Osteoblast (primary cell): ENCODE results near the gene AFF3. TPM values are rescaled to one million over a fixed set of nuclear protein-coding genes. Genes with fewer than 3 reads are reported as not detected.

Experiments used
- DNase-seq: peaks from one replicate; pipeline ENCODE4 v3.0.0; 2011; ENCODE audit warnings: low spot score, mixed read lengths; ENCODE audit not compliant: insufficient read length; ENCODE audit errors: missing footprints
- H2AFZ ChIP-seq: 2 replicates; pipeline ENCODE4 v1.6.0; 2011; ENCODE audit warnings: mild to moderate bottlenecking, low read length
- H3K27ac ChIP-seq: 2 replicates; pipeline ENCODE4 v1.5.1; 2011; ENCODE audit warnings: mild to moderate bottlenecking, low read depth, low read length, moderate library complexity
- H3K27me3 ChIP-seq: 2 replicates; pipeline ENCODE4 v1.6.0; 2012; ENCODE audit warnings: mild to moderate bottlenecking, control low read depth, inconsistent platforms, low read length, moderate library complexity; ENCODE audit not compliant: insufficient read depth
- H3K36me3 ChIP-seq: 2 replicates; pipeline ENCODE4 v1.5.1; 2011; ENCODE audit warnings: mild to moderate bottlenecking, low read length, control low read depth, moderate library complexity; ENCODE audit not compliant: insufficient read depth
- H3K4me1 ChIP-seq: 2 replicates; pipeline ENCODE4 v1.5.1; 2011; ENCODE audit warnings: mild to moderate bottlenecking, low read length, control low read depth, moderate library complexity; ENCODE audit not compliant: insufficient read depth
- H3K4me2 ChIP-seq: 2 replicates; pipeline ENCODE4 v1.6.0; 2011; ENCODE audit warnings: mild to moderate bottlenecking, low read length; ENCODE audit not compliant: insufficient read depth
- H3K4me3 ChIP-seq: fragments of 200-600 bp; sonication (generic); 3 replicates; pipeline ENCODE4 v1.5.1; 2012; ENCODE audit warnings: mild to moderate bottlenecking, low read length, inconsistent platforms; ENCODE audit not compliant: insufficient read depth
- H3K79me2 ChIP-seq: 2 replicates; pipeline ENCODE4 v1.6.0; 2012; ENCODE audit warnings: mild to moderate bottlenecking, low read length, control low read depth, inconsistent platforms; ENCODE audit not compliant: insufficient read depth
- H3K9me3 ChIP-seq: 2 replicates; pipeline ENCODE4 v1.5.1; 2011; ENCODE audit warnings: low read depth, low read length, control low read depth
- H4K20me1 ChIP-seq: 2 replicates; pipeline ENCODE4 v1.6.0; 2012; ENCODE audit warnings: mild to moderate bottlenecking, low read length, control low read depth; ENCODE audit not compliant: insufficient read depth
- CTCF ChIP-seq: IDR thresholded peaks from 2 replicates; pipeline ENCODE4 v1.5.1; 2011; ENCODE audit warnings: mild to moderate bottlenecking, low read depth, low read length, moderate library complexity; ENCODE audit errors: extremely low read depth
- total RNA-seq: library from RNA; depleted of rRNA; stranded (reverse); fragments of >200 nt; gene quantifications from 2 replicates; pipeline ENCODE4 v1.2.3, GENCODE V29; 2012

AFF3 gene
- total RNA-seq, 1 donor = 4.3 TPM

GRCh38 chr2:99691926-99692325 is 450.5 kb downstream of the AFF3 start:
- Histone ChIP-seq H4K20me1 (no peaks in the 10 kb centered on the region), H3K4me2 (no peak overlapping the region), H3K4me3 (no peak overlapping the region), H3K27ac (no peak overlapping the region), H3K27me3 (peaks cover 6% of the 10 kb centered on the region), H3K9me3 (no peaks in the 10 kb centered on the region), H3K4me1 (peaks cover 5% of the 10 kb centered on the region), H3K79me2 (no peaks in the 10 kb centered on the region), H3K36me3 (no peaks in the 10 kb centered on the region), H2AFZ (no peak overlapping the region)
- TF ChIP-seq CTCF = no peak
- DNase-seq = peak; percentile 29

- Histone ChIP-seq H3K36me3 (no peaks in the 10 kb centered on the region), H3K4me2 (no peak overlapping the region), H3K27me3 (peaks cover 13% of the 10 kb centered on the region), H3K27ac (no peak overlapping the region), H3K9me3 (no peaks in the 10 kb centered on the region), H3K79me2 (no peaks in the 10 kb centered on the region), H2AFZ (no peak overlapping the region), H3K4me1 (no peaks in the 10 kb centered on the region), H4K20me1 (no peaks in the 10 kb centered on the region), H3K4me3 (no peak overlapping the region)
- no peak for TF ChIP-seq CTCF
- DNase-seq = peak; percentile 67
Measured at GRCh38 chr2:99689145-99689742, 453.1 kb downstream of the AFF3 start.

- no peak overlapping the region for H3K4me3 ChIP-seq
- H3K79me2 ChIP-seq = no peaks in the 10 kb centered on the region
- no peaks in the 10 kb centered on the region for H4K20me1 ChIP-seq
- H3K4me2 ChIP-seq = no peak overlapping the region
- DNase-seq = no peak
- H3K27ac ChIP-seq = no peak overlapping the region
- no peaks in the 10 kb centered on the region for H3K4me1 ChIP-seq
- no peaks in the 10 kb centered on the region for H3K36me3 ChIP-seq
- TF ChIP-seq CTCF = no peak
- H3K27me3 ChIP-seq = peaks cover 14% of the 10 kb centered on the region
- H2AFZ ChIP-seq = no peak overlapping the region
- H3K9me3 ChIP-seq = no peaks in the 10 kb centered on the region
Measured at GRCh38 chr2:99688699-99689098, 453.7 kb downstream of the AFF3 start.

- Histone ChIP-seq H3K27ac (no peak overlapping the region), H3K79me2 (no peaks in the 10 kb centered on the region), H3K36me3 (no peaks in the 10 kb centered on the region), H3K27me3 (peaks cover 21% of the 10 kb centered on the region), H3K9me3 (no peaks in the 10 kb centered on the region), H3K4me3 (no peak overlapping the region), H3K4me2 (peak overlapping the region; percentile 3), H3K4me1 (peaks cover 34% of the 10 kb centered on the region), H2AFZ (no peak overlapping the region), H4K20me1 (no peaks in the 10 kb centered on the region)
- DNase-seq = peak; percentile 84
- no peak for TF ChIP-seq CTCF
Measured at GRCh38 chr2:99682275-99683060, 459.9 kb downstream of the AFF3 start.
